Mesenteric fat pad (tissue), 1 donor: Measurements from ENCODE around the gene NMT2. TPM values are rescaled to one million over a fixed set of nuclear protein-coding genes. Genes with fewer than 3 reads are reported as not detected.

Experiments
- DNase-seq: peaks from one replicate; pipeline ENCODE4 v3.0.0-alpha.2; 2020; ENCODE audit warnings: low spot score
- total RNA-seq: library from RNA; stranded (reverse); fragmentation: NEBNext Ultra II Directional; extraction: Animal tissue kit (Norgen Biotek cat#: 25700); gene quantifications from one replicate; pipeline ENCODE4 v1.2.1, GENCODE V29; 2021
- donor health status: DM: yes; HTN: yes; CAD: no.

Gene NMT2
- total RNA-seq, 1 donor from 2014 or later = 127 TPM

DNA sequence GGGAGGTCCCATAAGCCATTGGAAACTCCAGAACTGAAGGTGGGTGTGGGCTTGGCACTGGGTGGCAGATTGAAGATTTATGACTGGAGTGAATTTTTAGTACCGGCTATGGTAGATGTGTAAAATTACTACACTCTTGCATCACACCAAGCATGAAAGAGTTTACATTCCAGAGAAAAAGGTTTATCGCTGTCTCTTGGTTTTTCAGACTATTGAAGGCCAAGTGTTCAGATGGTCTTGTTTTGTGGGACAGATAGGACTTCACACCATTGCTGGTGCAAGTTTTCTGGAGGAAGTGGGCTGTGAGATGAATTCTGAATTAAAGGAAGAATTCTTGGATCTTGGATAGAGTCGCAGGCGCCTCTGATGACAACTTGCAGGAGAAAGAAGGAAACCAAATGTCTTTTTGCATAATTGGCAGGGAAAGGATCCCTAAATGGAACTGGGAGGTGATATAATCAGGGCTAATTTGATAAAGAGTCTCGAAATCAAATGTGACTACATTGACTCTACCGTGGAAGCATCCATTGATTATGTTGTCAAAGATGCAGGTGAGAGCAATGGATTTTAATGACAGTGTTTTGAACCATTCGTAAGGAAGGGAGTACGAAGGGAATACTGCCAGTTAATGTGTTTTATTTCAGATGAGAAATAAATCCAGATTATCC is 14.2 kb upstream of the NMT2 start:
- DNase-seq = no peak

DNA sequence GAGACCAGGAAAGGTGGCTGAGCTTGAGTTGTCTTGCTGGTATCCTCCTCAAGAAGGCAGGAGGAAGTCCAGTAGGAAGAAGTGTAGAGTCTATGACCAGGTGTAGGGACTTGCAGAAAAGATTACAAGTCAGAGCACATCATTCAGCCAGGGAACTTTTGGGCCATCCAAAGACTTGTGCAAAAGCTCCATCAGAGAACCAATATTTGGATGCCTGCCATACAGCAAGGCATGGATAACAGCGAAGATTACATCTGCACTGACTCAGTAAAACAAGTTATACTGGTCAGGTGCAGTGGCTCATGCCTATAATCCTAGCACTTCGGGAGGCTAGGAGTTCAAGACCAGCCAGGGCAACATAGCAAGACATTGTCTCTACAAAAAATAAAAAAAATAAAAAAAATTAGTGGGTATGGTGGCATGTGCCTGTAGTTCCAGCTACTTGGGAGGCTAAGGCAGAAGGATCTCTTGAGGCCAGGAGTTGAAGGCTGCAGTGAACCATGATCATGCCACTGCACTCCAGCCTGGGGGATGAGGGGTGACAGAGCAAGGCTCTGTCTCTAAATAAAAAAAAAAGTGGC is 13.2 kb upstream of the NMT2 start:
- DNase-seq = no peak

GRCh38 chr10:15180736-15181135 is 12.2 kb upstream of the NMT2 start:
- DNase-seq = no peak

GRCh38 chr10:15176269-15176668 is 7.8 kb upstream of the NMT2 start:
- DNase-seq = no peak

DNA sequence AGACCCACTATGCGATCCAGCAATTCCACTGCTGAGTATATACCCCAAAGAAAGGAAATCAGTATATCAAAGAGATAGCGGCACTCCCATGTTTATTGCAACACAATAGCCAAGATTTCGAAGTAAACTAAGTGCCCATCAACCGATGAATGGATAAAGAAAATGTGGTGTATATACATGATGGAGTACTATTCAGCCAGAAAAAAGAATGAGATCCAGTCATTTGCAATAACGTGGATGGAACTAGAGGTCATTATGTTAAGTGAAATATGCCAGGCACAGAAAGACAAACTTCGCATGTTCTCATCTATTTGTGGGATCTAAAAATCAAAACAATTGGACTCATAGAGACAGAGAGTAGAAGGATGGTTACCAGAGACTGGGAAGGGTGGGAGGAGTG is 7.1 kb upstream of the NMT2 start:
- DNase-seq = no peak

- DNase-seq = no peak
Observed at GRCh38 chr10:15172306-15172840, 3.9 kb upstream of the NMT2 start.

GRCh38 chr10:15169555-15170401 is 1.3 kb upstream of the NMT2 start:
- DNase-seq = no peak

DNA sequence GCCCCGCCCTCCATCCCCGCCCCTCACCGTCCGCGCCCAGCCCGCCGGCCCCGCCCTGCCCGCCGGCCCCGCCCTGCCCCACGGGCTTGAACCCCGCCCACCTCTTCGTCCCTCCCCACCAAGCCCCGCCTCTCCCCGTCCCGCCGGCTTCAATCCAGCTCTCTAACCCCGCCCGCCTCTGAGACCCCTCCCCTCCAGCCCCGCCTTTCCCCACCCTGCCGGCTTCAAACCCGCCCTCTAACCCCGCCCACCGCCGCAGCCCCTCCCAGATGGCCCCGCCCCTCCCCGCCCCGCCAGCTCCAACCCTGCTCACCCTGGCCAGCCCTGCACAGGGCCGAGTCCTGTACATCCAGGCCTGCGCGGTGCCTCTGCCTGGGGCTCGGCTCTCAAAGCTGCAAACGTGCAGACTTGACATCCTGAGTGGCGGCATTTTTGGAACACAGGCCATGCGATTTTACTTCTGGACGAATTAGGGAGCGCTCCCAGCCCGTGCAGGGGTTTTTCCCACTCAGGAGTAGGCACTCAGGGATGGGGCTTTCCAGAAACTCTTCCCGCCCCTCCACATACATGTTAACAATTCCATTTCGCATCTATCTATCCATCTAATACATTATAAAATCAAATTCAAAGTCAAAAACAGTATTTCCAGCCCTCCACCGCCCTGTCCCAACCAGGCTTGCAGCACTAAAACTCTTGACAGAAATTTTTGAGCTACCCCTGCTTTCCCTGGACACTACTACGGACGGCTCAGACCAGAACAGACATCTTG is 477 bp upstream of the NMT2 start:
- DNase-seq = peak; percentile 98

- peak; percentile 91 for DNase-seq
Observed at GRCh38 chr10:15167411-15168290, 842 bp downstream of the NMT2 start.

DNA sequence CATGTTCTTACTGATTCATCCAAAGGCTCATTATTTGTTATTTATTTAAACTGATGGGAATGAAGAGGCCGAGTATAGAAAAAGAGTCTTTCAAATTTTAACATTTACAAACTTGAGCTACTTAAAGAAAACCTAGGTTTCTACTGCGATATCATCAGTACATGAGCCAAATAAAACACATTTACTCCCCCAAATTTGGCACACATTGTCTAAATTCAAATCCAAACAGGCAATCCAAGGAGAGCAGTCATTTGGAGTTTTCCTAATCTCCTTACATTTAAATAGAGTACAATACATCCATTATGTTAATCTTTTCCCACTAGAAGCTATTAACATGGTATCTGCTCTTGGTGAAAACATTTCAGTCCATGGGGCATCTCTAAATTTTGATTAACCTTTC is 2.2 kb downstream of the NMT2 start:
- no peak for DNase-seq

- no peak for DNase-seq
Observed at GRCh38 chr10:15163253-15163828, 5.2 kb downstream of the NMT2 start.

- DNase-seq = no peak
Observed at GRCh38 chr10:15158972-15159371, 9.5 kb downstream of the NMT2 start.

GRCh38 chr10:15158448-15158847 is 10.0 kb downstream of the NMT2 start:
- DNase-seq = no peak

- no peak for DNase-seq
Observed at GRCh38 chr10:15155978-15156656, 12.4 kb downstream of the NMT2 start.

DNA sequence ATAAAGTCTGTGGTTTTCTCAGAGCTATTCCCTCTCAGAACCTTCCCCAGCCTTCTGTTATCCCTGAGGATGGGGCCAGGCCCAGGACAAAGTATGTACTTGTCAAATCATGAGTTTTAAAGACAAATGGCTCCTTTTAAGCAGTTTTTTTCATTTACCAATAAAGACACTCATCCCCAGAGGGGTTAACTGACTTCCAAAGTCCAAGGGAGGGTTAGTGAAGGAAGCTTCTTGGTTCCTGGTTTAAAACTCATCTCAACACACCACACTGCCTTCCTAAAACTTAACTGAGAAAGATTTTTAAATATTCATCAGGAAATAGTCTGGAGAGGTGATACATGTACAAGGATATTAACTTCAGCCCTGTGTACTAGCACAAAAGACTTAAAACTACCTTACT is 15.9 kb downstream of the NMT2 start:
- DNase-seq = no peak

DNA sequence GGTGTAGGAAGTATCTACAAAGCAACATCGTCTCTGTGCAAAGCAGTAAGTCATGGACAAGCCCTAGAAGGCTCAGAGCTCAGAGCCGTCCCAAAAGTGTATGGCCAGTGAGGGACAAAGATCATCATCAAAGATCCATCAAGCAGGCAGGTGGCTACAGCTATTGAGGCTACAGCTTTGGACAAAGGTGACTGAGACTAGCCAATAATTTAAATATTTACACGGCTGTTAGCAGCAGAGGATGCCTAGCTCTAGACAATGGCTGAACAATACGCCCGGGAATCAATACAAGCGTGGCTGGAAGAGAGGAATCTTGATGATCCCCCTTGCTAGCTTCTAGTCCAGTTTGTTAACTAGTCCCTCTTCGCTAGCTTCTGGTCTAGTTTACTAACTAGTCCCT is 17.9 kb downstream of the NMT2 start:
- DNase-seq = no peak

GRCh38 chr10:15149042-15149771 is 19.3 kb downstream of the NMT2 start:
- DNase-seq = no peak

GRCh38 chr10:15147594-15148392 is 20.7 kb downstream of the NMT2 start:
- no peak for DNase-seq
